GM19328 (cell line): ENCODE measurements around the gene ZNF630.
"Not testable (repeated sequence)": the region's sequence is repeated elsewhere in the genome, so short reads cannot be mapped to it uniquely, and the experiment has no call there.

ENCODE experiments used
- ATAC-seq: cut with Tn5 transposase; IDR thresholded peaks from one replicate; pipeline ENCODE4 v1.9.1; 2021; ENCODE audit warnings: mild to moderate bottlenecking, moderate library complexity; ENCODE audit not compliant: unreplicated experiment

ZNF630 gene

GRCh38 chrX:48030641-48031173 is 40.7 kb downstream of the ZNF630 start:
- ATAC-seq: not testable (repeated sequence)

- no peak for ATAC-seq
These were observed 41.2 kb downstream of the ZNF630 start for GRCh38 chrX:48030237-48030636.

GRCh38 chrX:48028091-48028490 is 43.3 kb downstream of the ZNF630 start:
- ATAC-seq: no peak

GRCh38 chrX:48027545-48027944 is 43.9 kb downstream of the ZNF630 start:
- ATAC-seq: not testable (repeated sequence)

GRCh38 chrX:48025561-48025960 is 45.9 kb downstream of the ZNF630 start:
- no peak for ATAC-seq

GRCh38 chrX:48022738-48023137 is 48.7 kb downstream of the ZNF630 start:
- ATAC-seq: no peak

- ATAC-seq: no peak
These were observed 49.3 kb downstream of the ZNF630 start for GRCh38 chrX:48022100-48022499.

GRCh38 chrX:48021026-48021900 is 50.2 kb downstream of the ZNF630 start:
- ATAC-seq: no peak

- ATAC-seq: not testable (repeated sequence)
These were observed 51.0 kb downstream of the ZNF630 start for GRCh38 chrX:48020472-48020871.

GRCh38 chrX:48019892-48020291 is 51.5 kb downstream of the ZNF630 start:
- not testable (repeated sequence) for ATAC-seq

GRCh38 chrX:48016583-48017310 is 54.7 kb downstream of the ZNF630 start:
- not testable (repeated sequence) for ATAC-seq

- ATAC-seq: not testable (repeated sequence)
These were observed 61.9 kb downstream of the ZNF630 start for GRCh38 chrX:48009445-48009960.
